OCI-M1 (cell line): Measurements from ENCODE around the gene ADH7.
"Not testable (repeated sequence)": the region's sequence is repeated elsewhere in the genome, so short reads cannot be mapped to it uniquely, and the experiment has no call there.

Experiments
- DNase-seq: peaks from one replicate; lab custom pipeline; 2025; lab: John Stamatoyannopoulos, UW

Gene ADH7

GRCh38 chr4:99379571-99379970 is 55.6 kb downstream of the ADH7 start:
- DNase-seq = no peak

GRCh38 chr4:99378876-99379275 is 56.3 kb downstream of the ADH7 start:
- DNase-seq = no peak

GRCh38 chr4:99377341-99377740 is 57.8 kb downstream of the ADH7 start:
- DNase-seq = not testable (repeated sequence)

GRCh38 chr4:99372464-99372863 is 62.7 kb downstream of the ADH7 start:
- not testable (repeated sequence) for DNase-seq

- DNase-seq = not testable (repeated sequence)
These were observed 67.3 kb downstream of the ADH7 start for GRCh38 chr4:99367817-99368216.

GRCh38 chr4:99366491-99366890 is 68.7 kb downstream of the ADH7 start:
- DNase-seq = no peak

- no peak for DNase-seq
These were observed 72.4 kb downstream of the ADH7 start for GRCh38 chr4:99362768-99363167.
